Epithelial cell of prostate (primary cell): ENCODE results near the gene SPATC1L.

ENCODE experiments used
- DNase-seq: peaks from one replicate; pipeline ENCODE4 v3.0.0-alpha.2; 2011; ENCODE audit warnings: low read depth, low spot score
- H3K27ac ChIP-seq: fragments of 450-650 bp; 2 replicates; pipeline ENCODE4 v1.5.1; 2017; ENCODE audit warnings: mild to moderate bottlenecking

The SPATC1L gene

GRCh38 chr21:46216132-46216747 is 32.0 kb upstream of the SPATC1L start:
- no peak overlapping the region for H3K27ac ChIP-seq

GRCh38 chr21:46215436-46216131 is 31.3 kb upstream of the SPATC1L start:
- no peak overlapping the region for H3K27ac ChIP-seq
- DNase-seq, result no peak

More at GRCh38 chr21:46216132-46216747, 32.0 kb upstream of the SPATC1L start:
- no peak for DNase-seq

GRCh38 chr21:46214478-46215340 is 30.4 kb upstream of the SPATC1L start:
- no peak overlapping the region for H3K27ac ChIP-seq

GRCh38 chr21:46213620-46214286 is 29.5 kb upstream of the SPATC1L start:
- no peak for DNase-seq
- H3K27ac ChIP-seq, result no peak overlapping the region

More at GRCh38 chr21:46214478-46215340, 30.4 kb upstream of the SPATC1L start:
- DNase-seq, result no peak

- H3K27ac ChIP-seq, result no peak overlapping the region
- no peak for DNase-seq
Measured at GRCh38 chr21:46212721-46213484, 28.6 kb upstream of the SPATC1L start.

GRCh38 chr21:46211786-46212720 is 27.8 kb upstream of the SPATC1L start:
- DNase-seq, result peak; percentile 41
- H3K27ac ChIP-seq, result peak overlapping the region; percentile 31

- no peak for DNase-seq
- peak overlapping the region; percentile 31 for H3K27ac ChIP-seq
Measured at GRCh38 chr21:46211376-46211775, 27.1 kb upstream of the SPATC1L start.

- H3K27ac ChIP-seq, result no peak overlapping the region
- no peak for DNase-seq
Measured at GRCh38 chr21:46210378-46211136, 26.3 kb upstream of the SPATC1L start.

GRCh38 chr21:46208761-46209721 is 24.8 kb upstream of the SPATC1L start:
- DNase-seq, result no peak
- H3K27ac ChIP-seq, result no peak overlapping the region

- no peak for DNase-seq
- H3K27ac ChIP-seq, result no peak overlapping the region
Measured at GRCh38 chr21:46207920-46208591, 23.8 kb upstream of the SPATC1L start.

GRCh38 chr21:46207006-46207919 is 23.0 kb upstream of the SPATC1L start:
- no peak for DNase-seq
- no peak overlapping the region for H3K27ac ChIP-seq

GRCh38 chr21:46206163-46207005 is 22.1 kb upstream of the SPATC1L start:
- DNase-seq, result no peak
- no peak overlapping the region for H3K27ac ChIP-seq

- DNase-seq, result no peak
- no peak overlapping the region for H3K27ac ChIP-seq
Measured at GRCh38 chr21:46205766-46206162, 21.5 kb upstream of the SPATC1L start.

- H3K27ac ChIP-seq, result no peak overlapping the region
Measured at GRCh38 chr21:46205166-46205565, 20.9 kb upstream of the SPATC1L start.

More at GRCh38 chr21:46205166-46205565, 20.9 kb upstream of the SPATC1L start:
- DNase-seq, result no peak
